Transverse colon (tissue), 4 donors: ENCODE data around the gene SCN8A. TPM values are rescaled to one million over a fixed set of nuclear protein-coding genes. Genes with fewer than 3 reads are reported as not detected.

Source experiments
- DNase-seq: peaks from one replicate; pipeline ENCODE4 v3.0.0-alpha.2; 2019
- H3K27ac ChIP-seq, 4 donors: fragments of 200-600 bp; sonication (generic); 2 replicates each; pipeline ENCODE4 v1.5.1; 2016 to 2018; ENCODE audit warnings: inconsistent platforms in 4 of 4
- H3K27me3 ChIP-seq: fragments of 200-600 bp; sonication (generic); 2 replicates; pipeline ENCODE4 v1.5.1; 2017; ENCODE audit warnings: inconsistent platforms
- H3K36me3 ChIP-seq, 4 donors: fragments of 200-600 bp; sonication (generic); 2 replicates each; pipeline ENCODE4 v1.5.1; 2017 to 2019; ENCODE audit warnings: inconsistent platforms in 4 of 4
- H3K4me1 ChIP-seq, 4 donors: fragments of 200-600 bp; sonication (generic); 2 replicates each; pipeline ENCODE4 v1.5.1; 2017 to 2020; ENCODE audit warnings: inconsistent platforms in 4 of 4
- H3K4me3 ChIP-seq, 4 donors: fragments of 200-600 bp; sonication (generic); 1 replicate in 1 of 4; 2 replicates in 3 of 4; pipeline versions ENCODE4 v1.5.1 to v1.6.1; 2017 to 2019; ENCODE audit warnings: inconsistent platforms in 4 of 4
- H3K9me3 ChIP-seq, 2 donors: fragments of 200-600 bp; sonication (generic); 2 replicates each; pipeline ENCODE4 v1.5.1; 2017 to 2019; ENCODE audit warnings: inconsistent platforms in 2 of 2
- EP300 ChIP-seq: sonication (generic); formaldehyde crosslinking; IDR thresholded peaks from one replicate; pipeline ENCODE4 v1.6.1; 2017; ENCODE audit warnings: antibody characterized with exemption, low read depth
- POLR2A ChIP-seq: fragments of 450-650 bp; IDR thresholded peaks from one replicate; pipeline ENCODE4 v1.6.1; 2016; ENCODE audit warnings: antibody characterized with exemption, mild to moderate bottlenecking, moderate library complexity
- POLR2AphosphoS5 ChIP-seq, 3 donors: sonication (generic); formaldehyde crosslinking; IDR thresholded peaks; one replicate each; pipeline ENCODE4 v1.6.1; 2016; ENCODE audit warnings: antibody characterized with exemption in 3 of 3
- WGBS, 2 donors: methylation state at CpG; one replicate each; pipeline ENCODE4 v1.1.5; 2018; ENCODE audit warnings: low coverage in 1 of 2; 5-methylcytosine and 5-hydroxymethylcytosine counted together
- in situ Hi-C, 4 donors: fragments of 200-750 bp; cut with MboI; loops; one replicate each; pipeline versions ENCODE4 v1.15.0 to v1.15.1; 2017; ENCODE audit warnings: low sequenced_read_pairs in 3 of 4, low pct_ligation_motif_present in 1 of 4, low pct_unique_long_range_greater_than_20kb in 1 of 4
- intact Hi-C: fragments of 100-400 bp; cut with DNase I; formaldehyde crosslinking; loops from one replicate; pipeline ENCODE4 v1.15.1; 2023; ENCODE audit warnings: low total_unique reads
- total RNA-seq, 4 donors: library from RNA; depleted of rRNA; stranded (reverse); fragments of >200 nt; gene quantifications; one replicate each; pipeline ENCODE4 v1.1.0, GENCODE V29; 2016
- TF ChIP-seq, protein P1 (sequence below), 5 experiments: fragments of 200-600 bp in 3 of 5; fragments of 450-650 bp in 2 of 5; sonication (generic) in 3 of 5; IDR thresholded peaks; 1 replicate in 2 of 5; 2 replicates in 3 of 5; pipeline ENCODE4 v1.5.1; 2016 to 2017; ENCODE audit warnings: antibody characterized with exemption in 5 of 5, inconsistent platforms in 3 of 5, mild to moderate bottlenecking in 2 of 5, moderate library complexity in 1 of 5

The SCN8A gene
- total RNA-seq, 4 donors from 2014 or later: 0.37 to 6.8 (median 3.2) TPM

DNA sequence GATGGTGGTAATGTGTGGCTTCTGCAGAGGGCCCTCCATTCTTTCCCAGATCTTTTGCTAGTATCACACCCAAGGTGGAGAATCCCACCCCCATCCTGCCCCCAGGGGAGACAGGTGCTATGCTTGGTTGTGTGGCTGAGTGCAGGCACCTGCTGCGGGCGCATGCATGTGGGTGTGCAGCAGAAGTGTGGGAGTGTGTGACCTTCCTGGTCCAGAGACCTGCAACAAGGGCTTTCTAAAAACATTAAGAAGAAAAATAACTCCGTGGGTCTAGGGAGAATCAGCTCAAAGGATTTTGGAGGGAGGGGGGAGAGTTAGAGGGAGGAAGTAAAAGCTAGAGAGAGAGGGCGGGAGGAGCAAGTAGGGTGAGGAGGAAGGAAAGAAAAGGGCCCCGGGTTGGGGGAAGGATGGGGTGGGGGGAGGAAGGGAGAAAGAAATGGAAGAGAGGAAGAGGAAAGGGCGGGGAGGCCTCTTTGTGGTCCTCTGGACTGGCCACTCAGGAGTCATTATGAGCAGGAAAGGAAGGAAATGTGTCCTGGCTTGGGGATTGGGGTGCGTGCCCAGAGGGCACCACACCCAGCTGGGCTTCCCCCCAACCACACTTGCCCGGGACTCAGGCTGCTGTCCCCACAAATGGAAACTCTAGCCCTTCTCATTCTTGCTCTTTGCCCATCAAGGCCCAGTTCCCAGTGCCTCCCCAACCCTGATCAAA is 260.5 kb downstream of the SCN8A start:
- intact Hi-C loops: no loop called here
- in situ Hi-C loops: no loop called here
- H3K9me3 ChIP-seq: no peaks in the 10 kb centered on the region
- TF ChIP-seq POLR2A (no peak), EP300 (no peak), POLR2AphosphoS5 (IDR thresholded peaks at IDR 0.05) (no peak)
- TF ChIP-seq, protein P1, sequence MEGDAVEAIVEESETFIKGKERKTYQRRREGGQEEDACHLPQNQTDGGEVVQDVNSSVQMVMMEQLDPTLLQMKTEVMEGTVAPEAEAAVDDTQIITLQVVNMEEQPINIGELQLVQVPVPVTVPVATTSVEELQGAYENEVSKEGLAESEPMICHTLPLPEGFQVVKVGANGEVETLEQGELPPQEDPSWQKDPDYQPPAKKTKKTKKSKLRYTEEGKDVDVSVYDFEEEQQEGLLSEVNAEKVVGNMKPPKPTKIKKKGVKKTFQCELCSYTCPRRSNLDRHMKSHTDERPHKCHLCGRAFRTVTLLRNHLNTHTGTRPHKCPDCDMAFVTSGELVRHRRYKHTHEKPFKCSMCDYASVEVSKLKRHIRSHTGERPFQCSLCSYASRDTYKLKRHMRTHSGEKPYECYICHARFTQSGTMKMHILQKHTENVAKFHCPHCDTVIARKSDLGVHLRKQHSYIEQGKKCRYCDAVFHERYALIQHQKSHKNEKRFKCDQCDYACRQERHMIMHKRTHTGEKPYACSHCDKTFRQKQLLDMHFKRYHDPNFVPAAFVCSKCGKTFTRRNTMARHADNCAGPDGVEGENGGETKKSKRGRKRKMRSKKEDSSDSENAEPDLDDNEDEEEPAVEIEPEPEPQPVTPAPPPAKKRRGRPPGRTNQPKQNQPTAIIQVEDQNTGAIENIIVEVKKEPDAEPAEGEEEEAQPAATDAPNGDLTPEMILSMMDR (IDR thresholded peaks at IDR 0.05): no peak
- H3K36me3 ChIP-seq: no peaks in the 10 kb centered on the region
- H3K4me3 ChIP-seq: no peak overlapping the region
- peaks cover 8 to 21% (median 18%) of the 10 kb centered on the region in 4 donors for H3K4me1 ChIP-seq
- no peak for DNase-seq
- peaks cover 67% of the 10 kb centered on the region for H3K27me3 ChIP-seq
- H3K27ac ChIP-seq: no peak overlapping the region
- 55 to 56% methylated on average over 4 to 8 of the region's 8 CpGs for WGBS, 2 donors

DNA sequence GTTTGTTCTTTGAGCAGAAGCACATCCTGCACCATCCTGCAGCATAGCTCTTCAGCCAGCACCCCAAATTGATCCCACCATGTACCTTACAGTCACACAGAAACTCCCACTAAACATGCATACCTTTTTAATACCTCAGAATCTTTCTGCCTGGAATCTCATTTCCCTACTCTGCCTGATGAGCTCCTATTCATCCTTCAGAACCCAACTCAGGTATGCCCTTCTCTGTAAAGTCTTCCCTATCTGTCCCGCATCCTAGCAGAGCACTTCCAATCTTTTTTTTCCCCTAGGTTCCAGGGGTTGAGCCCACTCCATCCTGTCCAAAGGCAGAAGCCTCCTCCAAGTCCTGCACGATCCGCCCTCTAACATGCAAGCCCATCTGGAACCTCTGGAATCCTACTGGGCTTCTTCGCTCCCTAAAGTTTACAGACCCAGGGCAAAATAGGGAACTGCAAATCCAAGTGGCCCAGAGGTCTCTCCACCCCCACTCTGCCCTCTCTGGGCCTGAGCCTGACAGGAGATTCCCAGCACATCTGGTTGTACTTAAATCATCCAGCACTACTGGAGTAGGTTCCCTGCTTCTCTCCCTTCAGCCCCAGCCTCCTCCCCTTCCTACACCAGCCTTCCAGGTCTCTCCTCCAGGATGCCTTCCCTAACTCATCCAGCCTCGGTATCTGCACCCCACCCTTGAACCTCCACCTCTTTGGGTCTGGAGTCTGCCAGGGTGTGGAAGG is 261.5 kb downstream of the SCN8A start:
- 82 to 100% methylated on average over 3 to 5 of the region's 5 CpGs for WGBS, 2 donors
- in situ Hi-C loops: no loop called here

DNA sequence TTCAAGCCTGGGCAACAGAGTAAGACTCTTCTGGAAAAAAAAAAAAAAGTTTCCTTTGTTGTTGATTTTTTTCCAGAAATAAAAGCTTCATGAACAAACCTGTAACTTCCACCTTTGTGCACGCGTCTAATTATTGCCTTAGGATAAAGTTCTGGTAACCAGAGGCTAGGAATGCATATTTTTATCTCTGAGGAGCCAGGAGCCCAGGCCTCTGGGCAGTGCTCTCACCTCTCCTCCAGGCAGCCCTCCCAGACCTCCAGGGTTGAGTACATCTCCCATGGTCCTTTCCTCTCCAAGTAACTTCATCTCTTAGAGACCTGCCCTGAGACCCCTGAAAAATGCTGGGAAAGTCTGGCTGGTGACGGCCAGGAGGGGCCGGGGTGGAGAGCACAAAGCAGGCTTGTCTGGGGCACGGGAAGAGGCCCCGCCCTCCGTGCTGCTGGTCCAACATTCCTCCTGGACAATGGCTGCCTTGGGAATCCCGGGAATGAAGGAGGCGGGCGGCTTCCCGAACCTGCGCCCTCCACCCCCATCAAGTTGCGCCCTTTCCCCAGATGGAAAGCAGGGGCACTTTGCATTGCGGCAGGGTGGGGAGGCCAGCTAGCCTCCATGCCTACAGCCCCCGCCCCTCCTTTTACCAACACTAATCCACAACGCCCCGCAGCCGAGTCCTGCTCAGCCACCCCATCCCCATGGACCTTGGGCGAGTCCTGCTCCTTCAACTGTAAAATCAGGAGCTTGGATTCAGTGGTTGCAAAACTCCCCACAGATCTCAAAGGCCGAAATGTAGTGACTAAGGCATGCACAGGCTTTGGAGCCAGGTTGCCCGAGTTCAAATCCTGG is 264.8 kb downstream of the SCN8A start:
- Histone ChIP-seq H3K9me3 (no peaks in the 10 kb centered on the region), H3K4me3 (no peak overlapping the region), H3K4me1 (no peaks in the 10 kb centered on the region), H3K36me3 (no peaks in the 10 kb centered on the region), H3K27ac (no peak overlapping the region), H3K27me3 (peaks cover 57% of the 10 kb centered on the region)
- DNase-seq: no peak
- WGBS, 2 donors: 26 to 40% methylated on average over 2 to 21 of the region's 21 CpGs
- in situ Hi-C loops (no loop called here), intact Hi-C loops (no loop called here)
- no peak for TF ChIP-seq POLR2AphosphoS5 (IDR thresholded peaks at IDR 0.05)
- TF ChIP-seq, protein P1 (IDR thresholded peaks at IDR 0.05): no peak
- no peak for TF ChIP-seq POLR2A
- no peak for TF ChIP-seq EP300

More for the DNA sequence above, 261.5 kb downstream of the SCN8A start:
- intact Hi-C loops: no loop called here
- peaks cover 6 to 11% (median 8%) of the 10 kb centered on the region in 4 donors for H3K4me1 ChIP-seq
- H3K27ac ChIP-seq: no peak overlapping the region
- TF ChIP-seq POLR2AphosphoS5 (IDR thresholded peaks at IDR 0.05): no peak
- TF ChIP-seq POLR2A: no peak
- no peak for TF ChIP-seq EP300
- TF ChIP-seq, protein P1 (IDR thresholded peaks at IDR 0.05): no peak
- H3K4me3 ChIP-seq: no peak overlapping the region
- H3K36me3 ChIP-seq: no peaks in the 10 kb centered on the region
- H3K9me3 ChIP-seq: no peaks in the 10 kb centered on the region
- peaks cover 67% of the 10 kb centered on the region for H3K27me3 ChIP-seq
- DNase-seq: no peak

DNA sequence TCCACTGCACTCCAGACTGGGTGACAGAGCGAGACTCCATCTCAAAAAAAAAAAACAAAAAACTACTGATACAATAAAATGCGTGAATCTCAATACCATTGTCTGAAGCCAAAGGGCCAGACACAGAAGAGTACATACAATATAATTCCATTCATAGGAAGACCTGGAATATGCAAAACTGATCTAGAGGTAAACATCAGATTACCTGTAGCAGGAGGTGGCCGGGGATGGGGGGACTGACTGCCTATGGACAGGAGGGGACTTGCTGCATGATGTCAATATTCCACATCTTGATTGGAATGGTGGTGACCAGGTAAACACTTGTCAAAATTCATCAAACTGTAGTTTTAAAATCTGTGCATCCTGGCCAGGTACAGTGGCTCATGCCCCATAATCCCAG is 270.0 kb downstream of the SCN8A start:
- H3K27me3 ChIP-seq: peaks cover 75% of the 10 kb centered on the region
- no peak for DNase-seq
- H3K36me3 ChIP-seq: no peaks in the 10 kb centered on the region
- H3K9me3 ChIP-seq: no peaks in the 10 kb centered on the region
- H3K27ac ChIP-seq: no peak overlapping the region
- no peak overlapping the region for H3K4me3 ChIP-seq
- TF ChIP-seq POLR2AphosphoS5 (IDR thresholded peaks at IDR 0.05): no peak
- TF ChIP-seq EP300: no peak
- TF ChIP-seq, protein P1 (IDR thresholded peaks at IDR 0.05): no peak
- no peak for TF ChIP-seq POLR2A
- intact Hi-C loops (no loop called here), in situ Hi-C loops (no loop called here)
- 81 to 82% methylated on average over 2 to 3 of the region's 3 CpGs for WGBS, 2 donors
- peaks cover 7 to 15% (median 9%) of the 10 kb centered on the region in 4 donors for H3K4me1 ChIP-seq
